Left hindlimb (tissue), 1 donor: Measurements from ENCODE around the gene KRTAP9-9.
"Not testable (repeated sequence)": the region's sequence is repeated elsewhere in the genome, so short reads cannot be mapped to it uniquely, and the experiment has no call there.

Experiments used
- DNase-seq: peaks from one replicate; pipeline ENCODE4 v3.0.0-alpha.2; 2018

Gene KRTAP9-9

GRCh38 chr17:41267711-41268110 is 12.5 kb downstream of the KRTAP9-9 start:
- DNase-seq: no peak

- not testable (repeated sequence) for DNase-seq
Measured at GRCh38 chr17:41271323-41271722, 16.1 kb downstream of the KRTAP9-9 start.

DNA sequence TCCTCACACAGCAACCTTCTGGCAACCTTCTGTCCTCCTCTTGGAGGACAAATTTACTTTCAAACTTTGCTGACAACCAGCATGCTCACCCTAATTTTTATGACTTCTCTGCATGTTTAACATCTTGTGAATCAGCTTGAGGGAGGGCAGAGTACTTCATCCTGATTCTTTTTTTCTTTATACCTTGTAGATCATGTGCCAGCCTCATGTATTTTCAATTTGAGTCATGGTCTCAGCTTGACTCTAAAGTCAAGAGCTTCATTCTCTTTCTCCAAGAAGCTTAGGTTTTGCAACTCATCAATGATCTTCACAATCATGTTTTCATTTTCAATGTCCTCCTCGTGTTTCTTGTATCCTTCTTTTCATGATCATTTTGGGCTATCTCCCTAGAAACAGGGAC is 16.7 kb downstream of the KRTAP9-9 start:
- no peak for DNase-seq

DNA sequence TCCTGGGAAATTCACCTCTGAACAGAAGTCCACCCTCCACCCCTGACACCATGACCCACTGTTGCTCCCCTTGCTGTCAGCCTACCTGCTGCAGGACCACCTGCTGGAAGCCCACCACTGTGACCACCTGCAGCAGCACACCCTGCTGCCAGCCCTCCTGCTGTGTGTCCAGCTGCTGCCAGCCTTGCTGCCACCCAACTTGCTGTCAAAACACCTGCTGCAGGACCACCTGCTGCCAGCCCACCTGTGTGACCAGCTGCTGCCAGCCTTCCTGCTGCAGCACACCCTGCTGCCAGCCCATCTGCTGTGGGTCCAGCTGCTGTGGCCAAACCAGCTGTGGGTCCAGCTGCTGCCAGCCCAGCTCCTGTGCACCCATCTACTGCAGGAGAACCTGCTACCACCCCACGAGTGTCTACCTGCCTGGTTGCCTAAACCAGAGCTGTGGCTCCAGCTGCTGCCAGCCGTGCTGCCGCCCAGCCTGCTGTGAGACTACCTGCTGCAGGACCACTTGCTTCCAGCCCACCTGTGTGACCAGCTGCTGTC is 20.5 kb downstream of the KRTAP9-9 start, which contains the start of gene KRTAP9-7:
TSS of gene KRTAP9-7 (plus strand) at position 51 of the 543 bp plus-strand sequence. CDS start at position 51, 0 bp downstream.
- not testable (repeated sequence) for DNase-seq

DNA sequence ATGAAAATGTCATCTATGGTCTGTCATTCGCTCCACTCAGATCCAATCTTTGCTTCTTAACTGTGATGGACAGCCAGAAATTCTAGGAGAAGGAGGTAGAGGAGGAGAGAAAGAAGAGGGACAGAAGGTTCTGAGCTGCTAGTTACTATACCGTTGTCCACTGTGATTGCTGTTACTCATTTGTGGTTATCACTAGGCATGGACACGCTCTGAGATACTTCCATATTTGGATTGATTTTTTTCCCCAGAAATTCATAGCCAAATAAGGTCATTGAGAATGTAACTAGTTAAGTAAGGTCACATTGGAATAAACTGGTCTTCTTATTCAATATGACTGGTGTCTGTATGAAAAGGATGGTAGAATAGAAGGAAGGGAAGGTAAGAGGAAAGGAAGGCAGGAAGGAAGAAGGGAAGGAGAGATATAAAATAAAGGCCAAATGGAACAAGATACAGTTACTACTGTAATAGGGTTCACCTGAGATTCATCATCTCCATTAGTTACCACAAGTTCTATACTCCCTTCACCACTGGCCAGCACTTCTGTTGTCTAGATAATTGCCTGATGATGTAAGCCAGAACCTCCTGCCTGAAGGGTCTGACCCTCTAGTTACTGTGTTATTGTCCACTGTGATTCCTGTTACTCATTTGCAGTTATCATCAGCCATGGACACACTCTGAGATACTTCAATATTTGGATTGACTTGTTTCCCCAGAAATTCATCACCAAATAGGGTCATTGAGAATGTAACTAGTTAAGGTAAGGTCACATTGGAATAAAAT is 23.2 kb downstream of the KRTAP9-9 start:
- no peak for DNase-seq

DNA sequence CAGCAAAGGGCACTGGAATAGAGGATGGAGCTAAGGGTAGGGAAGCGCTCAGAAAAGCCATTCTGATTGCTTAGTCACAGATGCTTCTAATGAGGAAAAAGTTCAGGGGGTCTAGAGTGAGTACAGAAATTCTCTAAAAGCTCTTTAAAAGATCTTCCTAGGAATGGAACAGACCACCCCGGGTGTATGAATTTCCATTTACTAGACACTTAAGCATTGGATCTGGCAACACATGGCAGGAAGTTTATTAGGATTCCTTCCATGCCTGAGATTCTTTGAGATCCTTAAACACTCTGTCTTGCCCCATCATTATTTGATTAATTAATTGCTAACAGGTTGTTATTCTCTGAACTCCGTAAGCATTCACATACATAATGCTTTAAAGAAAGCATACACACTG is 28.9 kb downstream of the KRTAP9-9 start:
- no peak for DNase-seq

- no peak for DNase-seq
Measured at GRCh38 chr17:41284546-41284945, 29.4 kb downstream of the KRTAP9-9 start.

DNA sequence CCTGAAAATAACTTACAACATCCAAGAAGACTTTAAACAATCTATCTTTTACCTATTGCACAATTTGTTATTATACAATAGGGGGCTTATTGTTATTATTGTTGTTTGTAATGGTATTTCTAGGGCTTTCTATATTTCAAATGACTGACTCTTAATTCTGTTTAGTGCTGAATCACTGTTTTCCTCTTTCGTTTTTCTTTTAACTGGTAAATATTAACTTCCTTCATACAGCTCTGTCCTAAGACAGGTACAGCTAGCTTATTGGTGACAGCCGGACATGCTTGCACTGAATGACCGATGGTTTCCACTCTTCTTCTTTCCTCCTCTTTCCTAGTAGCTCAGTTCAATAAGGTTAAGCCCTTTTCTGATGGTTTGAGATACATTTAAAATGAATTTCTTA is 31.9 kb downstream of the KRTAP9-9 start:
- DNase-seq: no peak

DNA sequence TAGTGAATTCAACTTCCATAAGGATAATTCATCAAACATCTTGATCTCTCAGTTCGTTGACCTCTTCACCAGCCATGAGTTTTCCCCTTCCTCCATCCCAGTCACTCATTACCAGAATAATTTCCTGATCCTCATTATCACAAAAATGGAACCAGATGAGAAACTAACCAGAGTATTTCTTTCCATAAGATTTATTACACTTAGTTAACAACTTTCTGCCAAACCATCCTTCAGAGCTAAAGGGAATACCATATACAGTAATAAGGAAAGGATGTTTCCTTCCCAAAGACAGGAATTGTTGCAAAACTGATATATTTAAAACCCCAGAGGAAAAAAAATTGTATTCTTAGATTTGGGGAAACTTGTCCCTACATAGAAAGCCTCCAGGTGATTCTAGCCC is 38.8 kb downstream of the KRTAP9-9 start:
- DNase-seq: no peak

DNA sequence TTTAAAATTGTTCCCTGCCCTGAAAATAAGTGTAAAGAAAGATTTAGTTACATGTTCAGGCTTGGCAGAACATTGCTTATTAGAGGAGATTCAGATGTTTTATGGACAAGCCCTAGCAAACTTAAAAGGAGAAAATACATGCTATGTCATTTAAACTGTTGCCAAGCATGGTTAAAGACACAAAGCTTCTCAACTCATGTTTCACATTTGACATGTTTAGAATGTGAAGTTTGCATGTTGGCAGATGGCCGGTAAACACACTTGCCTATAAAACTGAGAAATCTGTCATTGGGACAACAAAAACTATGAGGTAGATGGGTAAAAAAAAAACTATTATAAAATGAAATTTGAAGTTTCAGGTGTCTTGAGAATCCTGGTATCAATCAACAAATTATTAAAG is 41.7 kb downstream of the KRTAP9-9 start:
- no peak for DNase-seq

DNA sequence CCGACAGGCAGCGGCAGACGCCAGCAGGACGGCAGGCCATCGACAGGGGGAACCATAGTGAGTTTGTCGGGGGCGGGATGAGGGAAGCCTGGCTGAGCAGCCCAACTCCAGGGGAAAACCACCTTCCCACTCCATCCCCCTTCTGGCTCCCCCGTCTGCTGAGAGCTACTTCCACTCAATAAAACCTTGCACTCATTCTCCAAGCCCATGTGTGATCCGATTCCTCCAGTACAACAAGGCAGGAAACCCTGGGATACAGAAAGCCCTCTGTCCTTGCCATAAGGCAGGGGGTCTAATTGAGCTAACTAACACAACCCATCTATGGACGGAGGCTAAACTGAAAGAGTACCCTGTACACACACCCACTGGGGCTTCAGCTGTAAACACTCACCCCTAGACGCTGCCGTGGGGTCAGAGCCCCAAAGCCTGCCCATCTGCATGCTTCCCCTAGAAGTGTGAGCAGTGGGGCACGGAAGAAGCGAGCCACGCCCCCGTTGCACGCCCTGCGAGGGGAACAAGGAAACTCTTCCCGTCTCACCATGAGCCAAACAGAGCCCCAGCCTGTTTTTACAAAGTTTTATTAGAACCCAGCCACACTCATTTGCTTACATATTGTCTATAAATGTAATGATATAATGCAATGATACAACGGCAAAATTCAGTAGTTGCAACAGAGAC is 43.4 kb downstream of the KRTAP9-9 start:
- no peak for DNase-seq

DNA sequence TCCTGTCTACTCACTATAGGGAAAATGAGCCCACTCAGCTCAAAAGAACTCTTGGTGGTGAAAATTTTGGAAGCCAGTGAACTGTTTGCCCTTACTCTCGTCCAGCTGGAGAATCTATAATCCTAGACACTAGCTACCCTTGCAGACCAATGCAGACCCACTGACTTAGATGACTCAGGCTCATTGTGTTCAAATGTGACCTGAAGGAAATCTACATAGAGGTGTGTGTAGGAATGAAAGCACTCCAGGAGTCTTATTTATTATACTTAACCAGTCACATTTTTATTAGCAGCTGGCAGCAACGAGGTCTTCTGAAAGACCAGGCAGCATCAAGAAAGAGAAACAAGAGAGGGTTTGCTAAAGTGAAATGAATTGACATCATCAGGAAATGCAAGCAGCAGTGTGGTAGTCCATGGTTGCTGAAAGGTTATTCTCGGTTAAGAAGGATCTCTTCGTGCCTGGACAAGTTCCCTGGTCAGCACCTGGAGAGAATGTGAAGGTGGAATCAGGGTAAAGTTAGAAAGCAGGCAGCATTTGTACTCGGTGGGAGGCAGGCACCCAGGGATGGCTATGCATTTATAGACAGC is 46.1 kb downstream of the KRTAP9-9 start:
- no peak for DNase-seq

- DNase-seq: no peak
Measured at GRCh38 chr17:41301916-41302901, 47.0 kb downstream of the KRTAP9-9 start, which contains the start of gene KRTAP29-1. TSS of gene KRTAP29-1 (minus strand) at chr17:41302851. CDS start at chr17:41302851, 0 bp downstream.

- DNase-seq: no peak
Measured at GRCh38 chr17:41302981-41303380, 47.8 kb downstream of the KRTAP9-9 start.

DNA sequence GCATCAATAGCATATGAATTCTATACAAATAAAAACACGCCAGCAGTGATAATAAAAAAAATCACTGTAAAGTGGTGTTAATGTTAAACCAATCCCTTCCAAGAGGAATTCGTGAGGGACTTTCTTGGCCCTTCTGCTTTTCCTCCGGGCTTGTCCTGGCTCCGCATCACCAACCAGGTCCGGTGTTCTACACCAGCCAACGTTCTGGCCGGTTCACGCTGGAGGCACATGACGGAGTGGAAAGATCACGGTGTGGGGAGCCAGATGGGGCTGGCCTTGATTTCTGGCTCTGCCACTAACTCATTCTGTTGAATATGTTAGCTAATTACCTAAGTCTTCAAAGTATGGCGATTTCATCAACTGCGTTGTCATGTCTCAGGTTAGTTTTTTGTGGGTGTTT is 48.9 kb downstream of the KRTAP9-9 start:
- no peak for DNase-seq
